DOHH2 (cell line): Measurements from ENCODE around the gene HOXA1.

Experiments
- H3F3A ChIP-seq: fragments of 200-600 bp; sonication (generic), shearing (Covaris generic); 2 replicates; pipeline ENCODE4 v1.6.0; 2016; ENCODE audit warnings: antibody characterized with exemption, mild to moderate bottlenecking; ENCODE audit not compliant: control insufficient read depth, insufficient read depth
- H3K27ac ChIP-seq: fragments of 200-600 bp; sonication (generic); 2 replicates; pipeline ENCODE4 v1.5.1; 2014; ENCODE audit warnings: low read depth, mild to moderate bottlenecking, low read length, moderate library complexity
- H3K27me3 ChIP-seq: fragments of 200-600 bp; sonication (generic); 2 replicates; pipeline ENCODE4 v1.6.1; 2014; ENCODE audit warnings: mild to moderate bottlenecking, low read length, mixed read lengths; ENCODE audit not compliant: control insufficient read depth
- H3K36me3 ChIP-seq: fragments of 200-600 bp; sonication (generic); 2 replicates; pipeline ENCODE4 v1.6.1; 2014; ENCODE audit warnings: mild to moderate bottlenecking, low read length, moderate library complexity, mixed read lengths; ENCODE audit not compliant: control insufficient read depth
- H3K4me1 ChIP-seq: fragments of 200-600 bp; sonication (generic); 2 replicates; pipeline ENCODE4 v1.6.1; 2014; ENCODE audit warnings: mild to moderate bottlenecking, low read length, mixed read lengths; ENCODE audit not compliant: control insufficient read depth
- H3K4me2 ChIP-seq: fragments of 200-600 bp; sonication (generic); 2 replicates; pipeline ENCODE4 v1.6.0; 2014; ENCODE audit warnings: mild to moderate bottlenecking, low read length, moderate library complexity
- H3K4me3 ChIP-seq: fragments of 200-600 bp; sonication (generic); 2 replicates; pipeline ENCODE4 v1.5.1; 2014; ENCODE audit warnings: mild to moderate bottlenecking, low read length, mixed read lengths
- H3K79me2 ChIP-seq: fragments of 200-600 bp; sonication (generic); 2 replicates; pipeline ENCODE4 v1.6.1; 2014; ENCODE audit warnings: mild to moderate bottlenecking, low read length, mixed read lengths; ENCODE audit not compliant: control insufficient read depth
- H3K9me2 ChIP-seq: fragments of 200-600 bp; sonication (generic); replicated peaks from 2 replicates; pipeline ENCODE4 v1.6.1; 2014; ENCODE audit warnings: mild to moderate bottlenecking, low read length, mixed read lengths; ENCODE audit not compliant: control insufficient read depth
- H3K9me3 ChIP-seq: fragments of 200-600 bp; sonication (generic); 2 replicates; pipeline ENCODE4 v1.6.1; 2014; ENCODE audit warnings: antibody characterized with exemption, low read length, mixed read lengths; ENCODE audit not compliant: control insufficient read depth, insufficient read depth
- H4K20me1 ChIP-seq: fragments of 200-600 bp; sonication (generic); 2 replicates; pipeline ENCODE4 v1.6.0; 2014; ENCODE audit warnings: low read depth, mild to moderate bottlenecking, antibody characterized with exemption, low read length, moderate library complexity; ENCODE audit not compliant: control insufficient read depth, insufficient read depth
- CTCF ChIP-seq: fragments of 200-600 bp; sonication (generic); IDR thresholded peaks from one replicate; pipeline ENCODE4 v1.5.1; 2014; ENCODE audit warnings: antibody characterized with exemption, mild to moderate bottlenecking, low read depth, low read length; ENCODE audit not compliant: poor library complexity, severe bottlenecking
- EZH2phosphoT487 ChIP-seq: fragments of 200-600 bp; sonication (generic); IDR thresholded peaks from 2 replicates; pipeline ENCODE4 v1.6.1; 2017; ENCODE audit warnings: borderline replicate concordance, mild to moderate bottlenecking, antibody characterized with exemption, low read length, moderate library complexity, mixed read lengths

The HOXA1 gene

GRCh38 chr7:27128034-27128433, 32.2 kb upstream of the HOXA1 start:
- no peaks in the 10 kb centered on the region for H3K79me2 ChIP-seq
- no peaks in the 10 kb centered on the region for H4K20me1 ChIP-seq
- no peaks in the 10 kb centered on the region for H3F3A ChIP-seq
- H3K27me3 ChIP-seq = peaks cover 34% of the 10 kb centered on the region
- no peak overlapping the region for H3K4me3 ChIP-seq
- no peaks in the 10 kb centered on the region for H3K9me2 ChIP-seq
- no peak overlapping the region for H3K27ac ChIP-seq
- no peak overlapping the region for H3K4me2 ChIP-seq
- no peaks in the 10 kb centered on the region for H3K36me3 ChIP-seq
- no peak for TF ChIP-seq EZH2phosphoT487
- TF ChIP-seq CTCF = no peak
- H3K4me1 ChIP-seq = no peaks in the 10 kb centered on the region
- no peaks in the 10 kb centered on the region for H3K9me3 ChIP-seq

GRCh38 chr7:27126596-27127327, 31.0 kb upstream of the HOXA1 start:
- Histone ChIP-seq H3K4me1 (no peaks in the 10 kb centered on the region), H3K4me2 (no peak overlapping the region), H3K27me3 (peaks cover 30% of the 10 kb centered on the region), H3K36me3 (no peaks in the 10 kb centered on the region), H3K9me2 (no peaks in the 10 kb centered on the region), H4K20me1 (no peaks in the 10 kb centered on the region), H3K4me3 (no peak overlapping the region), H3K9me3 (no peaks in the 10 kb centered on the region), H3K27ac (no peak overlapping the region), H3K79me2 (no peaks in the 10 kb centered on the region), H3F3A (no peaks in the 10 kb centered on the region)
- TF ChIP-seq CTCF (no peak), EZH2phosphoT487 (no peak)

- Histone ChIP-seq H3K9me3 (no peaks in the 10 kb centered on the region), H3K4me1 (no peaks in the 10 kb centered on the region), H3K79me2 (no peaks in the 10 kb centered on the region), H3K36me3 (no peaks in the 10 kb centered on the region), H3K4me2 (no peak overlapping the region), H3K4me3 (no peak overlapping the region), H3F3A (no peaks in the 10 kb centered on the region), H3K27me3 (peaks cover 30% of the 10 kb centered on the region), H3K27ac (no peak overlapping the region), H3K9me2 (no peaks in the 10 kb centered on the region), H4K20me1 (no peaks in the 10 kb centered on the region)
- no peak for TF ChIP-seq EZH2phosphoT487
- TF ChIP-seq CTCF = no peak
Observed at GRCh38 chr7:27125986-27126394, 30.2 kb upstream of the HOXA1 start.
